ENCODE measurements around the gene PCDHGB1. TPM values are rescaled to one million over a fixed set of nuclear protein-coding genes. Genes with fewer than 3 reads are reported as not detected.
"Not testable (repeated sequence)": the region's sequence is repeated elsewhere in the genome, so short reads cannot be mapped to it uniquely, and the experiment has no call there.

The PCDHGB1 gene
- total RNA-seq, 1 donor from 2014 or later: 0.44 TPM

DNA sequence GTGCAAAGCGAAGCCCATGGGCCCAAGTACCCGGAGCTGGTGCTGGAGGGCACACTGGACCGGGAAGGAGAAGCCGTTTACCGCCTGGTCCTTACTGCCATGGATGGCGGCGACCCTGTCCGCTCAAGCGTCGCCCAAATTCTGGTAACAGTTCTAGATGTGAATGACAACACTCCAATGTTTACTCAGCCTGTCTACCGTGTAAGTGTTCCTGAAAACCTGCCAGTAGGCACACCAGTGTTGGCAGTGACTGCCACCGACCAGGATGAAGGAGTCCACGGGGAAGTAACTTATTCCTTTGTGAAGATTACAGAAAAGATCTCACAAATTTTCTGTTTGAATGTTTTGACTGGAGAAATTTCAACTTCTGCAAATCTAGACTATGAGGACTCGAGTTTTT lies 24.7 kb downstream of the PCDHGB1 start:
- TF ChIP-seq, protein P1, sequence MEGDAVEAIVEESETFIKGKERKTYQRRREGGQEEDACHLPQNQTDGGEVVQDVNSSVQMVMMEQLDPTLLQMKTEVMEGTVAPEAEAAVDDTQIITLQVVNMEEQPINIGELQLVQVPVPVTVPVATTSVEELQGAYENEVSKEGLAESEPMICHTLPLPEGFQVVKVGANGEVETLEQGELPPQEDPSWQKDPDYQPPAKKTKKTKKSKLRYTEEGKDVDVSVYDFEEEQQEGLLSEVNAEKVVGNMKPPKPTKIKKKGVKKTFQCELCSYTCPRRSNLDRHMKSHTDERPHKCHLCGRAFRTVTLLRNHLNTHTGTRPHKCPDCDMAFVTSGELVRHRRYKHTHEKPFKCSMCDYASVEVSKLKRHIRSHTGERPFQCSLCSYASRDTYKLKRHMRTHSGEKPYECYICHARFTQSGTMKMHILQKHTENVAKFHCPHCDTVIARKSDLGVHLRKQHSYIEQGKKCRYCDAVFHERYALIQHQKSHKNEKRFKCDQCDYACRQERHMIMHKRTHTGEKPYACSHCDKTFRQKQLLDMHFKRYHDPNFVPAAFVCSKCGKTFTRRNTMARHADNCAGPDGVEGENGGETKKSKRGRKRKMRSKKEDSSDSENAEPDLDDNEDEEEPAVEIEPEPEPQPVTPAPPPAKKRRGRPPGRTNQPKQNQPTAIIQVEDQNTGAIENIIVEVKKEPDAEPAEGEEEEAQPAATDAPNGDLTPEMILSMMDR (IDR thresholded peaks at IDR 0.05): no peak
- no peak for DNase-seq
- Mint-ChIP-seq H3K36me3 (ENCODE audit: low read depth) (no peaks in the 10 kb centered on the region), H3K4me1 (peaks cover 7% of the 10 kb centered on the region), H3K27me3 (peaks cover 31% of the 10 kb centered on the region), H3K9me3 (peaks cover 24% of the 10 kb centered on the region), H3K4me3 (no peak overlapping the region), H3K27ac (no peak overlapping the region)
- ChIA-PET CTCF (interaction anchor here (1.3 kb wide), 1 partner anchor 23 kb away, joined by 3 read pairs; the partner anchor contains the start of gene PCDHGB5), POLR2A (no interaction called here)
- intact Hi-C loops (cut with micrococcal nuclease): loop anchor here (5.0 kb wide), 1 partner anchor 38 kb away; the partner anchor contains the start of gene PCDHGA10
- ATAC-seq (ENCODE audit: low read depth): no peak

DNA sequence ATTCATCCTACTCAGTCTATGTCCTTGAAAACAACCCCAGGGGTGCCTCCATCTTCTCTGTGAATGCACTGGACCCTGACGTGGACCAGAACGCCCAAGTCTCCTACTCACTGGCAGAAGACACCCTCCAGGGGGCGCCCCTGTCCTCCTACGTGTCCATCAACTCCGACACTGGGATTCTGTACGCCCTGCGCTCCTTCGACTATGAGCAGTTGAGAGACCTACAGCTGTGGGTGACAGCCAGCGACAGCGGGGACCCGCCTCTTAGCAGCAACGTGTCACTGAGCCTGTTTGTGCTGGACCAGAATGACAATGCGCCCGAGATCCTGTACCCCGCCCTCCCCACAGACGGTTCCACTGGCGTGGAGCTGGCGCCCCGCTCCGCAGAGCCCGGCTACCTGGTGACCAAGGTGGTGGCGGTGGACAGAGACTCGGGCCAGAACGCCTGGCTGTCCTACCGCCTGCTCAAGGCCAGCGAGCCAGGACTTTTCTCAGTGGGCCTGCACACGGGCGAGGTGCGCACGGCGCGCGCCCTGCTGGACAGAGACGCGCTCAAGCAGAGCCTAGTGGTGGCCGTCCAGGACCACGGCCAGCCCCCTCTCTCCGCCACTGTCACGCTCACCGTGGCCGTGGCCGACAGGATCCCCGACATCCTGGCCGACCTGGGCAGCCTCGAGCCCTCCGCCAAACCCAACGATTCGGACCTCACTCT lies 25.7 kb downstream of the PCDHGB1 start:
- H3K36me3 Mint-ChIP-seq (ENCODE audit: low read depth); intact Hi-C loops (cut with micrococcal nuclease); H3K4me1 Mint-ChIP-seq; H3K27ac Mint-ChIP-seq; ATAC-seq (ENCODE audit: low read depth); DNase-seq; CTCF ChIA-PET; H3K4me3 Mint-ChIP-seq; POLR2A ChIA-PET: not testable (repeated sequence)
- Mint-ChIP-seq H3K9me3 (peaks cover 24% of the 10 kb centered on the region), H3K27me3 (peaks cover 28% of the 10 kb centered on the region)

DNA sequence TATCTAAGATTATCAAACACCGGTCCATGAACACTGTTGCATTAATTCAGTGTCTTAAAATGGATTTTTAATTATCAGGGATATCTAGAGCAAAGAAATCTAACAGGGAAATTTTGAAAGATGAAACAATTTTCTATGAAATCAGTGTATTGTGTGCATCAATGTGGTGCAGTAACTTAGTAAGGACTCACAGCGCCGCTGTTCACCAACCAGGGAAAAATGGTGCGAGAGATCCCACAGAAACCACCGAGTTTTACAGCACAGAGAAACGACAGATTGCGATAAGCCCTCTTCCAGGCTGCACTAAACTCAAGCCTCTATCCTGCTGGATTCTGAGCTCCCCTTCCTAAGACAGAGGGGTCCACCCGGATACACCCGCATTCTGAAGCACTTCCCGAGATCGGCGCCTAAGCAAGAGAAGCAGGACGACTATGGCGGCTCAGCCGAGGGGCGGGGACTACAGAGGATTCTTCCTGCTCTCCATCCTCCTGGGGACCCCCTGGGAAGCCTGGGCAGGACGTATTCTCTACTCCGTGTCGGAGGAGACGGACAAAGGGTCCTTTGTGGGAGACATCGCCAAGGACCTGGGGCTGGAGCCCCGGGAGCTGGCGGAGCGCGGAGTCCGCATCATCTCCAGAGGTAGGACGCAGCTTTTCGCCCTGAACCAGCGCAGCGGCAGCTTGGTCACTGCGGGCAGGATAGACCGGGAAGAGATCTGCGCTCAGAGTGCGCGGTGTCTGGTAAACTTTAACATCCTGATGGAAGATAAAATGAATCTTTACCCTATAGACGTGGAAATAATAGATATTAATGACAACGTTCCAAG lies 32.8 kb downstream of the PCDHGB1 start, which contains the start of gene PCDHGA7:
TSS of gene PCDHGA7 (plus strand) at position 274 of the 826 bp plus-strand sequence. CDS start at position 432, 158 bp downstream.
- Mint-ChIP-seq H3K27ac (no peak within 1 kb of the TSS), H3K36me3 (ENCODE audit: low read depth) (peaks cover 2% of the 10 kb centered on the region), H3K4me3 (peak within 1 kb of the TSS; percentile 76), H3K4me1 (no peaks in the 10 kb centered on the region), H3K9me3 (peaks cover 15% of the 10 kb centered on the region), H3K27me3 (peaks cover 51% of the 10 kb centered on the region)
- POLR2A ChIA-PET: no interaction called here
- CTCF ChIA-PET: no interaction called here
- no peak for DNase-seq
- no peak for ATAC-seq (ENCODE audit: low read depth)
- TF ChIP-seq, protein P1 (IDR thresholded peaks at IDR 0.05): no peak
- intact Hi-C loops (cut with micrococcal nuclease): no loop called here

DNA sequence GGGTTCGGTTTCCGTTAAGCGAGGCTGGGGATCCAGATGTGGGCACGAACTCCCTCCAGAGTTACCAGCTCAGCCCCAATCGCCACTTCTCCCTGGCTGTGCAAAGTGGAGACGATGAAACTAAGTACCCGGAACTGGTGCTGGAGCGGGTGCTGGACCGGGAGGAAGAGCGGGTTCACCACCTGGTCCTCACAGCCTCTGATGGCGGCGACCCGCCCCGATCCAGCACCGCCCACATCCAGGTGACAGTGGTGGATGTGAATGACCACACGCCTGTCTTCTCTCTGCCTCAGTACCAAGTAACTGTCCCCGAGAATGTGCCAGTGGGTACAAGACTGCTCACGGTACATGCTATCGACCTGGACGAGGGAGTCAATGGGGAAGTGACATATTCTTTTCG lies 33.4 kb downstream of the PCDHGB1 start:
- Mint-ChIP-seq H3K27ac (no peak overlapping the region), H3K4me1 (no peaks in the 10 kb centered on the region), H3K36me3 (ENCODE audit: low read depth) (peaks cover 2% of the 10 kb centered on the region), H3K9me3 (peaks cover 16% of the 10 kb centered on the region), H3K27me3 (peaks cover 53% of the 10 kb centered on the region), H3K4me3 (no peak overlapping the region)
- TF ChIP-seq, protein P1 (IDR thresholded peaks at IDR 0.05): no peak
- intact Hi-C loops (cut with micrococcal nuclease): no loop called here
- ATAC-seq (ENCODE audit: low read depth): no peak
- ChIA-PET POLR2A (no interaction called here), CTCF (no interaction called here)
- DNase-seq: no peak

DNA sequence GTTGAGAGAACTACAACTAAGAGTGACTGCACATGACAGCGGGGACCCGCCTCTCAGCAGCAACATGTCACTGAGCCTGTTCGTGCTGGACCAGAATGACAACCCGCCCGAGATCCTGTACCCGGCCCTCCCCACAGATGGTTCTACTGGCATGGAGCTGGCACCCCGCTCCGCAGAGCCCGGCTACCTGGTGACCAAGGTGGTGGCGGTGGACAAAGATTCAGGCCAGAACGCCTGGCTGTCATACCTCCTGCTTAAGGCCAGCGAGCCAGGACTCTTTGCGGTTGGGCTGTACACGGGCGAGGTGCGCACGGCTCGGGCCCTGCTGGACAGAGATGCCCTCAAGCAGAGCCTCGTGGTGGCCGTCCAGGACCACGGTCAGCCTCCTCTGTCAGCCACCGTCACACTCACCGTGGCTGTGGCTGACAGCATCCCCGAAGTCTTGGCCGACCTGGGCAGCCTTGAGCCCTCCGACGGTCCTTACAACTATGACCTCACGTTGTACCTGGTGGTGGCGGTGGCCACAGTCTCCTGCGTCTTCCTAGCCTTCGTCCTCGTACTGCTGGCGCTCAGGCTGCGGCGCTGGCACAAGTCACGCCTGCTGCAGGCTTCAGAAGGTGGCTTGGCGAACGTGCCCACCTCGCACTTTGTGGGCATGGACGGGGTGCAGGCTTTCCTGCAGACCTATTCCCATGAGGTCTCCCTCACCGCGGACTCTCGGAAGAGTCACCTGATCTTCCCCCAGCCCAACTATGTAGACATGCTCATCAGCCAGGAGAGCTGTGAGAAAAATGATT lies 34.8 kb downstream of the PCDHGB1 start:
- ChIA-PET CTCF (no interaction called here), POLR2A (no interaction called here)
- DNase-seq (no peak), ATAC-seq (ENCODE audit: low read depth) (no peak)
- Mint-ChIP-seq H3K36me3 (ENCODE audit: low read depth) (peaks cover 4% of the 10 kb centered on the region), H3K9me3 (peaks cover 17% of the 10 kb centered on the region), H3K4me1 (no peaks in the 10 kb centered on the region), H3K27ac (no peak overlapping the region), H3K27me3 (peaks cover 62% of the 10 kb centered on the region), H3K4me3 (no peak overlapping the region)
- TF ChIP-seq, protein P1 (IDR thresholded peaks at IDR 0.05): no peak
- intact Hi-C loops (cut with micrococcal nuclease): no loop called here

DNA sequence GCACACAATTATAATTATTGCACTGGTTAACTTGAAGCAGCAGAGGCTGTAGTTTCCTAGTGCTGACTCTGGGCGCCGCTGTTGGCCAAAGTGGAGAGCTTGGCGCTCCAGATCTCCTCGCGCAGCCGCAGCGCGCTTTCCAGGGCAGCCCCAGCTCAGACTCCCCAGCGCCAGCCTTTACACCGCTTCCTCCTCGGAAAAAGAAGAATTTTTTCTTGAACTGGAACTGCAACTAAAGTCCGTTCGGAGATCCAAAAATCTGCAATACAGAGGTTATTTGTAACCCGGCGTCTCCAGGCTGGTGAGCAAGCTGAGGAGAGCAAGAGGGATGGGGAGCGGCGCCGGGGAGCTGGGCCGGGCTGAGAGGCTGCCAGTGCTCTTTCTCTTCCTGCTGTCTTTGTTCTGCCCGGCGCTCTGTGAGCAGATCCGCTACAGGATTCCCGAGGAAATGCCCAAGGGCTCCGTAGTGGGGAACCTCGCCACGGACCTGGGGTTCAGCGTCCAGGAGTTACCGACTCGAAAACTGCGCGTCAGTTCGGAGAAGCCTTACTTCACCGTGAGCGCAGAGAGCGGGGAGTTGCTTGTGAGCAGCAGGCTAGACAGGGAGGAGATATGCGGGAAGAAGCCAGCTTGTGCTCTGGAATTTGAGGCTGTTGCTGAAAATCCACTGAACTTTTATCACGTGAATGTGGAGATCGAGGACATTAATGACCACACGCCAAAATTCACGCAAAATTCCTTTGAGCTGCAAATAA lies 37.8 kb downstream of the PCDHGB1 start, which contains the start of gene PCDHGB4:
TSS of gene PCDHGB4 (plus strand) at position 142 of the 755 bp plus-strand sequence. CDS start at position 329, 187 bp downstream.
- DNase-seq; intact Hi-C loops (cut with micrococcal nuclease); H3K4me1 Mint-ChIP-seq; POLR2A ChIA-PET; H3K27ac Mint-ChIP-seq; H3K36me3 Mint-ChIP-seq (ENCODE audit: low read depth): not testable (repeated sequence)
- peak; percentile 65 for ATAC-seq (ENCODE audit: low read depth)
- Mint-ChIP-seq H3K27me3 (peaks cover 63% of the 10 kb centered on the region), H3K9me3 (peaks cover 24% of the 10 kb centered on the region), H3K4me3 (peak within 1 kb of the TSS; percentile 58)
- CTCF ChIA-PET: interaction anchor here (1.1 kb wide), 1 partner anchor 170 kb away, joined by 4 read pairs; no protein-coding TSS in a partner anchor

Data from activated B cell treated with CpG ODN at 0.5 μM for 24 hours (primary cell).